Measurements from ENCODE around the gene PLCH2.

PLCH2 gene

GRCh38 chr1:2520206-2520605 is 44.1 kb downstream of the PLCH2 start:
- Histone ChIP-seq H3K4me3 (replicated peaks; ENCODE audit: low read depth, low read length) (no peak overlapping the region), H3K27me3 (replicated peaks; ENCODE audit: control insufficient read depth, insufficient read depth, low read length) (no peaks in the 10 kb centered on the region), H3K36me3 (ENCODE audit: control insufficient read depth, insufficient read depth, low read length) (peaks cover 38% of the 10 kb centered on the region)
- no peak for TF ChIP-seq CTCF (IDR thresholded peaks at IDR 0.05; ENCODE audit: insufficient read depth, low read length, poor library complexity, severe bottlenecking)
- DNase-seq (ENCODE audit: extremely low read depth, insufficient read length): no peak

- Histone ChIP-seq H3K4me3 (replicated peaks; ENCODE audit: low read depth, low read length) (no peak overlapping the region), H3K36me3 (ENCODE audit: control insufficient read depth, insufficient read depth, low read length) (peaks cover 34% of the 10 kb centered on the region), H3K27me3 (replicated peaks; ENCODE audit: control insufficient read depth, insufficient read depth, low read length) (no peaks in the 10 kb centered on the region)
- no peak for DNase-seq (ENCODE audit: extremely low read depth, insufficient read length)
- TF ChIP-seq CTCF (IDR thresholded peaks at IDR 0.05; ENCODE audit: insufficient read depth, low read length, poor library complexity, severe bottlenecking): no peak
Measured at GRCh38 chr1:2520806-2521205, 44.7 kb downstream of the PLCH2 start.

GRCh38 chr1:2522230-2522629 is 46.1 kb downstream of the PLCH2 start:
- no peak for TF ChIP-seq CTCF (IDR thresholded peaks at IDR 0.05; ENCODE audit: insufficient read depth, low read length, poor library complexity, severe bottlenecking)
- Histone ChIP-seq H3K36me3 (ENCODE audit: control insufficient read depth, insufficient read depth, low read length) (peaks cover 28% of the 10 kb centered on the region), H3K4me3 (replicated peaks; ENCODE audit: low read depth, low read length) (no peak overlapping the region), H3K27me3 (replicated peaks; ENCODE audit: control insufficient read depth, insufficient read depth, low read length) (no peaks in the 10 kb centered on the region)
- no peak for DNase-seq (ENCODE audit: extremely low read depth, insufficient read length)

GRCh38 chr1:2523191-2523890 is 47.3 kb downstream of the PLCH2 start:
- Histone ChIP-seq H3K36me3 (ENCODE audit: control insufficient read depth, insufficient read depth, low read length) (peaks cover 21% of the 10 kb centered on the region), H3K27me3 (replicated peaks; ENCODE audit: control insufficient read depth, insufficient read depth, low read length) (no peaks in the 10 kb centered on the region), H3K4me3 (replicated peaks; ENCODE audit: low read depth, low read length) (no peak overlapping the region)
- no peak for DNase-seq (ENCODE audit: extremely low read depth, insufficient read length)
- TF ChIP-seq CTCF (IDR thresholded peaks at IDR 0.05; ENCODE audit: insufficient read depth, low read length, poor library complexity, severe bottlenecking): no peak

- no peaks in the 10 kb centered on the region for H3K27me3 ChIP-seq (replicated peaks; ENCODE audit: control insufficient read depth, insufficient read depth, low read length)
- no peak for TF ChIP-seq CTCF (IDR thresholded peaks at IDR 0.05; ENCODE audit: insufficient read depth, low read length, poor library complexity, severe bottlenecking)
- no peak for DNase-seq (ENCODE audit: extremely low read depth, insufficient read length)
- peaks cover 16% of the 10 kb centered on the region for H3K36me3 ChIP-seq (ENCODE audit: control insufficient read depth, insufficient read depth, low read length)
- no peak overlapping the region; the same call in 1 of the 2 replicates for H3K4me3 ChIP-seq (replicated peaks; ENCODE audit: low read depth, low read length)
Measured at GRCh38 chr1:2523891-2524609, 48.0 kb downstream of the PLCH2 start.
